ENCODE results near the gene MYBL2.

DNA sequence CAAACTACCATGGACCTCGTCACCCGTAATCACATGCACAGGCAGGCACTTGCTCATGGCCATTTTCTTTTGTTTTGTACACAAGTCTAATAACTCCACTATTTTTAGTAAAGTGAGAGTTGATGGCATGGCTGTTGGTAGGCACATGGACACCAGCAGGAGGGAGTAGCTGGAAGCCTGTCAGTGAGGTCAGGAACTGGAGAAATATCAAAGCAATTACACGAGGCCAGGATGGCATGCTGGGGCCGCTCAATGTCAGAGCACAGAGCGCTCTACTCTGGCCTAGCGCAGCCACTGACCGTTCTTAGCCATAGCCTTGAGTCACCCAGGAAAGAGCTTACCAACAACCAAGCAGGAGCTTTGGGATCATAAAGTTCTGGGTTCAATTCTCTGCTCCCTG, 96.0 kb downstream of the MYBL2 start:
- TF ChIP-seq, protein P1, sequence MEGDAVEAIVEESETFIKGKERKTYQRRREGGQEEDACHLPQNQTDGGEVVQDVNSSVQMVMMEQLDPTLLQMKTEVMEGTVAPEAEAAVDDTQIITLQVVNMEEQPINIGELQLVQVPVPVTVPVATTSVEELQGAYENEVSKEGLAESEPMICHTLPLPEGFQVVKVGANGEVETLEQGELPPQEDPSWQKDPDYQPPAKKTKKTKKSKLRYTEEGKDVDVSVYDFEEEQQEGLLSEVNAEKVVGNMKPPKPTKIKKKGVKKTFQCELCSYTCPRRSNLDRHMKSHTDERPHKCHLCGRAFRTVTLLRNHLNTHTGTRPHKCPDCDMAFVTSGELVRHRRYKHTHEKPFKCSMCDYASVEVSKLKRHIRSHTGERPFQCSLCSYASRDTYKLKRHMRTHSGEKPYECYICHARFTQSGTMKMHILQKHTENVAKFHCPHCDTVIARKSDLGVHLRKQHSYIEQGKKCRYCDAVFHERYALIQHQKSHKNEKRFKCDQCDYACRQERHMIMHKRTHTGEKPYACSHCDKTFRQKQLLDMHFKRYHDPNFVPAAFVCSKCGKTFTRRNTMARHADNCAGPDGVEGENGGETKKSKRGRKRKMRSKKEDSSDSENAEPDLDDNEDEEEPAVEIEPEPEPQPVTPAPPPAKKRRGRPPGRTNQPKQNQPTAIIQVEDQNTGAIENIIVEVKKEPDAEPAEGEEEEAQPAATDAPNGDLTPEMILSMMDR (IDR thresholded peaks at IDR 0.05): no peak
- no peak for TF ChIP-seq POLR2A (IDR thresholded peaks at IDR 0.05; ENCODE audit: low read depth)
